Femur (tissue), 1 donor: ENCODE results near the gene MAPK8IP2.
"Not testable (repeated sequence)": the region's sequence is repeated elsewhere in the genome, so short reads cannot be mapped to it uniquely, and the experiment has no call there.

Source experiments
- DNase-seq: peaks from one replicate; pipeline ENCODE4 v3.0.0-alpha.2; 2017

The MAPK8IP2 gene

DNA sequence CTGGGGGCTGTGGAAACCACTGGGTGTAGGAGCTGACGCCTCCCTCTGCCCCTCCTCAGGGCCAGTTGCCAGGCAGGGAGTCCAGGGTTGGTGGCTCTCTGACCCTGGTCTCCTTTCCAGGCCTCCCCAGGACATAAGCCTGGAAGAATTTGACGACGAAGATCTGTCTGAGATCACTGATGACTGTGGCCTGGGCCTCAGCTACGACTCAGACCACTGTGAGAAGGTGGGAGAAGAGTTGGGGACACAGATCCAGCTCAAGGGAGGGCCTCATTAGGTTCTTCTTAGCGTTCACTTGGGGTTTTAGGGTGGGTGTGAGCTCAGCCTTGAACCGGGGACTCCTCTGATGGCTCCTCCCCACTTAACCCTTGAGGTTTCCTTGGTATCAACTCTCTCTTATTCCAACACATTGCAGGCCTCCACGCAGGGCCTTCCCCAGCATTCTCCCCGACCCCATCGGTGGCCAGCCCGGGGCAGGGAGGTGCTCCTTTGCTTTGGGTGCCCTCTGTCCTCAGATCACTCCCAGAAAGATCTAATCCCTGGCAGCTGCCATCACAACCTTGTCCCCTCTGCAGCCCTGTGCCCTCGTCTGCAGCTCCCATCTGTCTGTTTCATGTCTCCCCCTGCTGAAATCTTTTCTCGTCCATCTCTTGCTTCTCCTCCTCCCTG, 1.2 kb downstream of the MAPK8IP2 start:
- no peak for DNase-seq

DNA sequence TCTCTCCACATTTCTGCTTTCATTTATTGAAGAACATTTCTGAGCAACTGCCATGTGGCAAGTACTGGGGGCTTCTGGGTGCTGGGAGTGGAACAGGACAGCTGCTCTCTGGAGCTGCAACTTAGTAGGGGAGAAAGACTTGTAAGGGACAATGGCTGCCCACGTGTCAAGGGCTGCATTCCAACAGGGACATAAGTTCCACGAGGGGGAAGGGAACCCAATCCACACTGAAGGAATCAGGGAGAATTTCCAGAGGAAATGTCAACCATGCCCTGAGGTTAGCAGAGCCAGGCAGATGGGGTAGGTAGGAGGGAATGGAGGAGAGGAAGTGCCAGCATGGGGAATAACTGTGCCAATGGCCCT, 1.7 kb downstream of the MAPK8IP2 start:
- DNase-seq, result no peak

DNA sequence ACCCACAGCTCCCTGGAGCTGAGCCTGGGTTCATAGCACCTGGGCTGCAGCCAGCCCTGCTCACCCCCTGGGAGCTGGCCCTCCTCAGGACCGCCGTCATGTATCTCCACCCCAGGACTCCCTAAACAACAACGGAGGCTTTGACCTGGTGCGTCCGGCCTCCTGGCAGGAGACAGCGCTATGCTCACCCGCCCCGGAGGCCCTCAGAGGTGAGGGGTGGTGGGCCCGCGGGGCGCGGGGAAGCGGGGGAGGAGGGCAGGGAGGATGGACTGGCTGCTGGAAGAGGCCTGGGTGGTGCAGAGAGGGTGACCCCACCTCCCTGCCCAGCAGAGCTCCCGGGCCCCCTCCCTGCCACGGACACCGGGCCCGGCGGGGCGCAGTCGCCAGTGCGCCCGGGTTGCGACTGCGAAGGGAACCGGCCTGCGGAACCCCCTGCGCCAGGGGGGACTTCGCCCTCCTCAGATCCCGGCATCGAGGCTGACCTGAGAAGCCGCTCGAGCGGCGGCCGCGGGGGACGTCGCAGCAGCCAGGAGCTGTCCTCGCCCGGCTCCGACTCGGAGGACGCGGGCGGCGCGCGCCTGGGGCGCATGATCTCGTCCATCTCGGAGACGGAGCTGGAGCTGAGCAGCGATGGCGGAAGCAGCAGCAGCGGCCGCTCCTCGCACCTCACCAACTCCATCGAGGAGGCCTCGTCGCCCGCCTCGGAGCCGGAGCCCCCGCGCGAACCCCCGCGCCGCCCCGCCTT, 3.1 kb downstream of the MAPK8IP2 start:
- no peak for DNase-seq

DNA sequence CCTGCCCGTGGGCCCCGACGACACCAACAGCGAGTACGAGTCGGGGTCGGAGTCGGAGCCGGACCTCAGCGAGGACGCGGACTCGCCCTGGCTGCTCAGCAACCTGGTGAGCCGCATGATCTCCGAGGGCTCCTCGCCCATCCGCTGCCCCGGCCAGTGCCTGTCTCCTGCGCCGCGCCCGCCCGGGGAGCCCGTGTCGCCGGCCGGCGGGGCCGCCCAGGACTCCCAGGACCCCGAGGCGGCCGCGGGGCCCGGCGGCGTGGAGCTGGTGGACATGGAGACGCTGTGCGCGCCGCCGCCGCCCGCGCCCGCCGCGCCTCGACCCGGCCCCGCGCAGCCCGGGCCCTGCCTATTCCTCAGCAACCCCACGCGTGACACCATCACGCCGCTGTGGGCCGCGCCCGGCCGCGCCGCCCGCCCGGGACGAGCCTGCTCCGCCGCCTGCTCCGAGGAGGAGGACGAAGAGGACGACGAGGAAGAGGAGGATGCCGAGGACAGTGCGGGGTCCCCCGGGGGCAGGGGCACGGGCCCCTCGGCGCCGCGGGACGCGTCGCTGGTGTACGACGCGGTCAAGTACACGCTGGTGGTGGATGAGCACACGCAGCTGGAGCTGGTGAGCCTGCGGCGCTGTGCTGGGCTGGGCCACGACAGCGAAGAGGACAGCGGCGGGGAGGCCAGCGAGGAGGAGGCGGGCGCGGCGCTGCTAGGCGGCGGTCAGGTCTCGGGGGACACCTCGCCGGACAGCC, 3.8 kb downstream of the MAPK8IP2 start:
- no peak for DNase-seq

DNA sequence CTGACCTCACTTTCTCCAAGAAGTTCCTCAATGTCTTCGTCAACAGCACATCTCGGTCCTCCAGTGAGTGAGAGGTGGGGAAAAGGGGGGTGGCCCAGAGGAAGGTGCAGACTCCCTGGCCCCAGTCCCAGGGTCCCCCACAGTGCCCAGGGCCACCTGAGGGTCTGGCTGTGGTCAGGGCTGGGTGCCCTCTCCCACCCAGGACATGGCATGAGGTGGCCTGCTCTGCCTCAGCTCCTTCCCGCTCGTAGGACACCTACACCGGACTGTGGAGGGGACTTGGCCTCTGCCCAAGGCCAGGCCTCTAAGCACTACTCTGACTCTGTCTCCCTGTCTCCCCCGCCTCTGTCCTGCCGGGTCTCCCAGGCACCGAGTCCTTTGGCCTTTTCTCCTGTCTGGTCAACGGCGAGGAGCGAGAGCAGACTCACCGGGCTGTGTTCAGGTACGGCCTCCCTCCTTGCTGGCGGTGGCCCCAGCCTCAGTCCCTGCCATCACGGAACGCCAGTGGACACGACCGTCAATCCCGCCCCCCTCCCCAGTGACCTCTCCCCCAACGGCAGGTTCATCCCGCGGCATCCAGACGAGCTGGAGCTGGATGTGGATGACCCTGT, 4.5 kb downstream of the MAPK8IP2 start:
- no peak for DNase-seq

DNA sequence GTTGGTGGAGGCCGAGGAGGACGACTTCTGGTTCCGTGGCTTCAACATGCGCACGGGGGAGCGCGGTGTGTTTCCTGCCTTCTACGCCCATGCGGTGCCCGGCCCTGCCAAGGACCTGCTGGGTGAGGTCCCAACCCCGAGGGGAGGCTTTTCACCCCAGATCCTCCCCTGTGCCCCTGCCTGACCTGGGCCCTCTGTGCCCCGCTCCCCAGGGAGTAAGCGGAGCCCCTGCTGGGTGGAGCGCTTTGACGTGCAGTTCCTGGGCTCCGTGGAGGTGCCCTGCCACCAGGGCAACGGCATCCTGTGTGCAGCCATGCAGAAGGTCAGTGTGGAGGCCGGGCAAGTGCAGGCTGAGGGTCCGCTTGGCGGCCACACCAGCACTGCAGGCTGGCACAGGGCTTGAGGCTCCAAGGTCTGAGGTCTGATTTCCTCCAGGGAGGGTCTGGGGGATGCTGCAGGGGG, 5.1 kb downstream of the MAPK8IP2 start:
- DNase-seq, result no peak

DNA sequence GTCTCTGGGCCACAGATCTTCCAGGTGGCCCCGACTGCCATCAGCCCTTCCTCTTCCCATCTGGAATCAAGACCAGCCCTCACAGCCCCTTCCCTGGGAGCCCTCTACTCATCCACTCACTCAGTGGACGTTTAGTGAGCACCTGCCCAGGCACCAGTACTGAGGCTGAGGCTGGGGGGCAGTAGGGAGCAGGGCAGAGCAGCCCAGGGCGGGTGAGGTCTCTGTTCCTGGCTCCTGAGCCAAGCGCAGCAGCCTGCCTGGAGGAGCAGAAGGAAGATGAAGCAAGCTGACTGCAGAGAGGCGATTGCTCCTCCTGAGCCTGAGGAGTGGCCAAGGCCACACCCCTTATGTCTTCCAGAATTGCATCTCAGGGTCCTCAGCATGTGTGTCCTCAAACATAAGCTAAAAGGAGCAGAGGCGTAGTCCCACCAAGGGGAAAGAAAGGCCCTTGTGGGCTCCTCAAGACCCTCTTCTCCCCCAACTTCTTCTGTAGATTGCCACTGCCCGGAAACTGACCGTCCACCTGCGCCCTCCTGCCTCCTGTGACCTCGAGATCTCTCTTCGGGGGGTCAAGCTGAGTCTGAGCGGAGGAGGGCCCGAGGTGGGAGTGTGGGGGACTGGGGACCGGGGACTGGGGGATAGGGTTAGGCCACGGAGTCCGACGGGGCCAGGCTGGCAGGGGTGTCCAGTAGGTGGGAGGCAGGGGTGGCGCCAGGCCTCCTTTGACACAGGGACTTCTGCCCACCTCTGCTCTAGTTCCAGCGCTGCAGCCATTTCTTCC, 5.8 kb downstream of the MAPK8IP2 start:
- DNase-seq, result no peak

DNA sequence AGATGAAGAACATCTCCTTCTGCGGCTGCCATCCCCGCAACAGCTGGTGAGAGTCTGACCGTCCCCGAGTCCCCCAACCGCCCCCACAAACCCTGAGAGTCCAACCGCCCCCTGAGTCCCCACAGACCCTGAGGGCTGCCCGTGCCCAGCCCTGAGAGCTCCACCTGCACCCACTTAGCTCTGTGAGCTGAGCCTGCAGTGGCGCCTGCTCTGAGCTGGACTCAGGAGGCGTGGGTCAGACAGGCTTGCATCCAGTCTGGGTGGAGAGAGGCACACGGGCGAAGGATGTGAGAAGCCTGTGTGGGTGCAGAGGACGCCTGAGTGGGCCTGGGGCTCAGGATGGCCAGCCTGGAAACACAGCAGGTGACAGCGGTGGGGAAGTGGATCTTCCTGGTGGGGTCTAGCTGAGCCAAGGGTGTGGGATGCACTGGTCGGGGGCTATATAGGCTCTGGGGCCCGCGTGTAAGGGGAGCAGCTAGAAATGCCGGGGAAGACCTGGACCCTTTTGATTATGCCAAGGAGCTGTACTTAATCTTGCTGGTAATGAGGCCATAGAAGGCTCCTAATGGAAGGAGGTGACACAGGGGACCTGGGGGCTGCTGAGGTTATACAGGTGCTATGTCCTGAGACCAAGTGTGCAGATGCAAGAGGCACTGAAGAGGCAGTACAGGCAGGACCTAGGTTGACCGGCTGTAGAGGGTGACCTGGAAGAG, 6.5 kb downstream of the MAPK8IP2 start:
- DNase-seq, result no peak

DNA sequence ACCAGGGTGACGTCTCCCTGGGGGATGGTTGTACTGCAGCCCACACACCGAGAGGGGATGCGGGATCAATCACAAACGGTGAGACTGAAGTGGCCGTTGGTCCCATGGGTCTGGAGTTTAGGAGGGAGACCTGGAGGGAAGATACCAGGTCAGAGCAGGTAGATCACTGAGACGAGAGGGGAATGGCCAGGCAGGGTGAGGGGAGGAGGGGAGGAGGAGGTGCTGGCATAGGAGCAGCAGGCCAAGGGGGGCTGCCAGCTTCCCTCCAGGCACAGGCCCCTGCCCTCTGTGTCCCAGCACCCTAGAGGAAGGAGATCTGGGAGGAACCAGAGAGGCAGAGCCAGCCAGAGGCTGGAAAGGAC, 7.0 kb downstream of the MAPK8IP2 start:
- DNase-seq, result no peak

DNA sequence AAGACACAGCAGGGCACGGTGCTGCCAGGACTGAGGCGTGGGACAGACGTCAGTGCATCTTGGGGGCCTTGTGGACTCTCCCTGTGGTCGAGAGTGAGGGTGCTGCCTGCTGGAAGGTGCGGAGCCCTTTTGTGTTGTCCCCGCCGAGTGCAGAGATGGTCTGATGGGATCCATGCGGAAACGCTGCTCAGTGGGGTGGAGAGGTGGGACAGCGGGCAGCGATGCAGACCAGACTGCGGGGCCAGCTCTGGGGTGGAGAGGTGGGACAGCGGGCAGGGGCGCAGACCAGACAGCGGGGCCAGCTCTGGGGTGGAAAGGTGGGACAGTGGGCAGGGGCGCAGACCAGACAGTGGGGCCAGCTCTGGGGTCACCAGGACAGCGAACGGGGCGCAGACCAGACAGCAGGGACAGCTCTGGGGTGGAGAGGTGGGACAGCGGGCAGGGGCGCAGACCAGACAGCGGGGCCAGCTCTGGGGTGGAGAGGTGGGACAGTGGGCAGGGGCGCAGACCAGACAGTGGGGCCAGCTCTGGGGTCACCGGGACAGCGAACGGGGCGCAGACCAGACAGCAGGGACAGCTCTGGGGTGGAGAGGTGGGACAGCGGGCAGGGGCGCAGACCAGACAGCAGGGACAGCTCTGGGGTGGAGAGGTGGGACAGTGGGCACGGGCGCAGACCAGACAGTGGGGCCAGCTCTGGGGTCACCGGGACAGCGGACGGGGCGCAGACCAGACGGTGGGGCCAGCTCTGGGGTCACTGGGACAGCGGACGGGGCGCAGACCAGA, 7.7 kb downstream of the MAPK8IP2 start:
- not testable (repeated sequence) for DNase-seq

DNA sequence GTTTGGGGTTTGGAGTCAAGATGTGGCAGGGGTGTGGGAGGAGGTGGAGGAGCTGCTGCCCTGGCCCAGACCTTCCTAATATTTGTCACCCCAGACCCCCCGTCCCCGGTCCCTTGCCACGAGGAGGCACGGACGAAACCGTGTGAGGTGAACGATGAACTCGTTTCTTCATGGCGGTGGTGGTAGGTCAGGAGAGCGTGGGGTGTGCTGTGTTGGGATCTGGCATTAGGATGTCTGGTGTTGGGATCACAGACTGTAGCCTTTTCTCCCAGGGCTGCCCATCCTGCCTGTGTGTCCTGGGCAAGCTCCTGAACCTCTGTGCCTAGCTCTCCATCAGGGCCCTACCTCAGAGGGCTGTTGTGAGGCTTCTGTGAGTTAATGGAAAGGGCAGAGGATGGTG, 8.4 kb downstream of the MAPK8IP2 start:
- DNase-seq, result no peak

DNA sequence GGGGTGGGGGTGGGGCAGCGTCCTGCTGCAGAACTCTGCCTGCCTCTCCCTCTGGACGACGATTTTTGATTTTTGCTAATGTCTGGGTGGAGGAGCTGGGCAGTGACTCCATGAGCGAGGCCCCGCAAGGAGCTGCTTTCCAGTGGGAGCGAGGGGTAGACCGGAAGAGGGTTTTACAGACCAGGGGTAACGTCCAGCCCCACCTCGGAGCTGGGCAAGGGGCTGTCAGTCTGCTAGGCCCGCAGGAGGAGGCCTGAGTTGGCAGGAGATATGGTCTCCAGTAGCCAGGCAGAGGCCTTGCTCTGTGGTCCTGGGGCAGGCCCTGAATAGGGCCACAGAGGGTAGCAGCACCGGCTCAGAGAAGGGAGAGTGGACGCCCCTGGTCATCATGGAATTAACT, 9.0 kb downstream of the MAPK8IP2 start:
- DNase-seq, result no peak

DNA sequence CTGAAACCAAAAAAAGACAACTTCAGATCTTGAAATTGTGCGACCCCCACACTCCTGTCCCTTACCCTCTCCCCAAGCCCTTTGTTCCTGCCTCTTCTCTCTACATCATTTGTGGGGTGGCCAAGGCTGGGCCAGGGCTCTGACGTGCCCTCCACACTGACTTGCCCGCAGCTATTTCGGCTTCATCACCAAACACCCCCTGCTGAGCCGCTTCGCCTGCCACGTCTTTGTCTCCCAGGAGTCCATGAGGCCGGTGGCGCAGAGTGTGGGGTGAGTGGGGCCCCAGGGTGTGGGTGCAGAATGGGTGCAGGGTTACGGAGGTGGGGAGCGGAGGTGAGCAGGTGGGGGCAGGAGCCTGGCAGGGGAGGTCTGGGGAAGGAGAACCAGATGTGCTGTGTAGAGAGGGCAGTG, 9.5 kb downstream of the MAPK8IP2 start:
- no peak for DNase-seq

DNA sequence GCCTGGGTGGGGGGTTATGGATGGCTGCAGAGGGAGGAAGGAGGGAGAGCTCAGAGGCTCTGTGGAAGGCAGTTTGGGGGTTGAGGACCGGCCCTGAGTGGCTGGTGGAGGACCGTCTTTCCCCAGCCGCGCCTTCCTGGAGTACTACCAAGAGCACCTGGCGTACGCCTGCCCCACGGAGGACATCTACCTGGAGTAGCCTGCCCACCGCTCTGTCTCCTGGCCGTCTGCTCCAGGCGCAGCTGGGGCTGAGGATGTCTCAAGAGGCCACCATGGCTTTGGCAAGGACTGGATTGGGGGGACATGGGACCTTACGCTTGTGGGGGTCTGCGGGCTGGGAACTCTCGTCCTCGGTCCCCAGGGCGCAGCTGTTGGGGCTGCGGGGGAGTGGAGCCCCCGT, 10.0 kb downstream of the MAPK8IP2 start:
- DNase-seq, result no peak

DNA sequence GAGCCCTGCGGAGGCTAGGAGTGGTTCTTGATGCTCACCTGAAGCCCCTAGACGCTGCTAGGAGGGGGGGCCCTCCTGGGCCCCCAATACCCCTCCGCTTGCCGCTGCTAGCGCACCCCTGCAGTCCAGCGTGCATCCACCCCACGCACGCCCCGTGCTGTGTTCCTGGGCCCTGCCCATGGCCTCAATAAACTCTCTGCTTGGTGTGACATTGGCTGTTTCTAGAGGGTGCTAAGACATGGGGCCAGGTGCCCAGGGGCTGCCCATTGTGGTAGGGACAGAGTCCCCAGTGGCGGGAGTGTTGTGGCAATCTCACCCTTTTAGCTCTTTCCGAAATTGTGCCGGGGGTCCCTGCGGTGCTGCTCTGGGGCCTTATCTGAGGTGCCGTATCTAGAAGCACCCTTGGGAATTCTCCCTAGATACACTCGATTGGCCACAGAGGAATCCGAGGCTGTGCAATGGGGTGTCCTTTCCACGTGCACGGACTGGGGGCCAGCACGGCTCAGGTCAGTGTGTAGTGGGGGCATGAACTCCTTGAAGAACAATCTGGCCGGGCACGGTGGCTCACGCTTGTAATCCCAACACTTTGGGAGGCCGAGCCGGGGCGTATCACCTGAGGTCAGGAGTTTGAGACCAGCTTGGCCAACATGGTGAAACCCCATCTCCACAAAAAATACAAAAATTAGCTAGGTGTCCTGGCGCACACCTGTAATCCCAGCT, 10.9 kb downstream of the MAPK8IP2 start:
- DNase-seq, result no peak

DNA sequence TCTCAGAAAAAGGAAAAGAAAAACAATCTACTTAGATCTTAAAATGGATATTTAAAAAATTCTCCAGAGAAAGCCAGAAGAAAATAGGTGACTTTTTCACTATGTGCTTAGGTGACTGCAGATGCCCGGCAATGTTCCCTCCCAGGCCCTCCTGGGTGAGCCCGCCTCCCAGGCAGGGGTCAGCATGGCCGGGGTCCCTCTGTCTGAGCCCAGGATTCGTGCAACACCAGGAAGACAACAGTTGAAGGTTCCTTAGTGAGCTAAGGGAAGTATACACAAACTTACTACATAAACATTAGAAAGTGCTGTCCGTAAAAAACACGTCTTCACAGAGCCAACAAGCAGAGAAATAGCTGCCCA, 11.6 kb downstream of the MAPK8IP2 start:
- no peak for DNase-seq

DNA sequence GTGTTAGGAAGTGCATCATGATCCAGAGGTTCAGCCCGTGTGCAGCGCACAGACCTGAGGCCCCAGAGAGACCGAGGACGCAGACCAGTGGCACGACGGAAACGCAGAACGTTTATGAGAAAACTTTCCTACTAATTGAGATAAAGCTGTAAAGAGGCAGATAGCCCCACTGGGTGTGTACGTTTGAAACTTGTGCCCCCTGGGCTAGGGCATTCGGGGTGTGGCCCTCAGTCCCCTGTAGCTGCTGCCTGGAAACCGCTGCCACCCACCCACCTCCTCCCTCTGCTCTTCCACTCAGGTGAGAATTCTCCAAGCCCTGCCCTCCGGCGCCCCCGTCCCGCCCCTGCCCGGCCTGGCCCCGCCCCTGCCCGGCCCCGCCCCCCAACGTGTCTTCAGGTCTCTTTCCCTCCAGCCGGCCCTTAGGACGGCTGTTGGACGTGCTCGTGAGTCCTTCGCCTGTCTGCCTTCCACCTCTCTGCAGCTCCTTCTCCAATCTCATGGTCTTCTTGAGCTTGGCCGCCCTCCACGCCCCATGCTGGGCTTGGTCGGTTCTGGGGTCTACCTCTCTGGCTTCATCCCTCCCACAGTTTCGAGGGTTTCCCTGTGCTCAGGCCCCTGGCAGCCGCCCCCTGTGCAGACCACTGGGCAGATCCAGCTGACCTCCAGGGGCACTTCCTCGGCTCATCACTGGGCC, 12.1 kb downstream of the MAPK8IP2 start:
- DNase-seq, result no peak

DNA sequence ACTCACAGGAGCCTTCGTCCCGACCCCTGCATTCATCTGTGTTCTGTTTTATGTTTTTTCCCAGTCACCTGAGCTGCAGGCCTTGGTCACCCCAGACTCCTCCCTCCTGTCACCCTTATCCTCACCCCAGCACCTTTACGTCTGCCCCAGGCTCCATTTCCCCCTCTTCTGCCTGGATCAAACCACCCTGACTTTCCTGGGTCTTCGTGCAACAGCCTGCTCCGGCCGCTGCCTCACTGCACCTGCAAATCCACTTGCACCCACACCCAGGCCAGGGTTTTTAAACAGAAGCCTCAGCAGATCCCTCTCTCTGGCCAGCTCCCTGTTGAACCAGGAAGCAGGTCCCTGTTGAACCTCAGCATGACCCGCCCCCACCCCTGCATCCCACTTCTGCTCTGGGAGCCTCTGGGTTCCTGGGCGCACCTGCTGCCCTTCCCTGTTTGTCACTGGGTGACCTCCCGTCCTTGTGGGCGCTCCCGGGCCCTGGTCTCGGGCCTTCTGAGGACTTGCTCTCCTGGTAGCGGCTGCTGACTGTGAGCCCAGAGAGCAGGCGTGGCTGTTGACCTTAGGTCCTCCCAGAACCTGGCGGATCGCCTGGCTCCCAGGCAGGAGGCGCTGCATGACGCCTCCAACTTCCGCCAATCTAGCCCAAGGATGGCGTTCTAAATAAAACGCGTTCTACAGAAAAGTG, 12.8 kb downstream of the MAPK8IP2 start:
- no peak for DNase-seq

DNA sequence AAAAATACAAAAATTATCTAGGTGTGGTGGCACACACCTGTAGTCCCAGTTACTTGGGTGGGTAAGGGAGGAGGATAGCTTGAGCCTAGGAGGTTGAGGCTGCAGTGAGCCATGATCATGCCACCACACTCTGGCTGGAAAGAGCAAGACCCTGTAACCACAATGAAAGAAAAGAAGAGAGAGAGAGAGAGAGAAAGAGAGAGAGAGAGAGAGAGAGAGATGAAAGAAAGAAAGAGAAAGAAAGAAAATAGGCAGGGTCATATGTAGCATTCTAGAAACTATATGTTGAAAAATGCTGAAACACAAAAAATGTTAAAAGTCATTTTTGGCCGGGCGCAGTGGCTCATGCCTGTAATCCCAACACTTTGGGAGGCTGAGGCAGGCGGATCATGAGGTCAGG, 13.7 kb downstream of the MAPK8IP2 start:
- not testable (repeated sequence) for DNase-seq
